ENCODE data around the gene ANKRD65. TPM values are rescaled to one million over a fixed set of nuclear protein-coding genes. Genes with fewer than 3 reads are reported as not detected.
"Not testable (repeated sequence)": the region's sequence is repeated elsewhere in the genome, so short reads cannot be mapped to it uniquely, and the experiment has no call there.

ANKRD65 gene
- polyA plus RNA-seq, 5 donors: 22.2 to 46.8 (median 35.6) TPM

DNA sequence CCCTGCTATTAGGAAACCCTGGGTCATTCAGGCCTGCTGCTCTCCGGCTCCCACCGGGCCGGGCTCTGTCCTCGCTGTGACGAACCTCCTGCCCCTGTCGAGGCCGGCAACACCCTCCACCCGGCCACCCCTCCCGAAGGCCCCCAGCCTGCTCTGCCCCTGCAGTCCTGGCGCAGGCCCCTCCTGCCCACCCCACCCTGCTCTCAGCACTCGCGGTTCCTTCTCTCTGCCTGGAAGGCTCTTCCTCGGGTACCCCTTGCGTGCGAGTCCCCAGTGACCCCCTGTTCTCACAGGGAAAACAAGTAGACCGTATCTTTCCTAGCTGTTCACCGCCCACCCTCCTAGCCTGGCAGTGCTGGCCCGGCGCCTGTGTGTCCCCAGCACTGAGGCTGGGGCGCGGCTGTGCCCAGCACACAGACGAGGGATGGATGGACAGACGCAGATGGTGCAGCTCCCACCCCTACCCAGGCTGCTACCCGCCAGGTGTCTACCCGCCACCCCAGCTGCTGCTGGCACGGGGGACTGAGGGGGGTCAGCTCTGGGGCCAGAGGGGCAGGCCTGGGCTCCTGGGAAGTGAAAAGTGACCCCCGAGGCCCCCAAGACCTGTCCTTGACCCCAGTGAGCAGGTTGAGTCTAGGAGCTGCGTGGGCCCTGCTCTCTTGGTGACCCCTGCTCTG, 11.3 kb upstream of the ANKRD65 start:
- DNase-seq: no peak

DNA sequence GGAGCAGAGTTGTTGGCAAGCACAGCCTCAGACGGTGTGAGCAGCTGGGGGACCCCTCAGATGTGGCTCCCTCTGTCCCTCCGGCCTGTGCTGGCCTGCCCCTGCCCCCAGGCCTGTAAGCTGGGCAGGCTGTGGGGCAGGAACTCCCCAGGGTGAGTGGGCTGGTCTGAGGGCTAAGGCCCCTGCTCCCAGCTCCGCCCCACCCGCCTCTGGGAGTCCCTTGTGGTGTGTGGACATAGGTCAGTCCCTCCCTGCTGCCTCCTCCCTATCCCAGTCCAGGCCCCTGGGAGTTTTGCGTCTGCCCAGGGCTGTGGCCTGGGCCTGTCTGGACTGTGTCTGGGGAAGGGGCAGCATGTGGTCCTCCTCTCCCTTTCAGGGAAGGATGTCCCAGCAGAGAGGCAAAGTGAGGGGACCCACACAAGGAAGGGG, 10.8 kb upstream of the ANKRD65 start:
- no peak for DNase-seq

- no peak for DNase-seq
Measured at GRCh38 chr1:1430992-1431844, 10.1 kb upstream of the ANKRD65 start.

GRCh38 chr1:1430114-1430982, 9.3 kb upstream of the ANKRD65 start:
- DNase-seq: peak; percentile 87

DNA sequence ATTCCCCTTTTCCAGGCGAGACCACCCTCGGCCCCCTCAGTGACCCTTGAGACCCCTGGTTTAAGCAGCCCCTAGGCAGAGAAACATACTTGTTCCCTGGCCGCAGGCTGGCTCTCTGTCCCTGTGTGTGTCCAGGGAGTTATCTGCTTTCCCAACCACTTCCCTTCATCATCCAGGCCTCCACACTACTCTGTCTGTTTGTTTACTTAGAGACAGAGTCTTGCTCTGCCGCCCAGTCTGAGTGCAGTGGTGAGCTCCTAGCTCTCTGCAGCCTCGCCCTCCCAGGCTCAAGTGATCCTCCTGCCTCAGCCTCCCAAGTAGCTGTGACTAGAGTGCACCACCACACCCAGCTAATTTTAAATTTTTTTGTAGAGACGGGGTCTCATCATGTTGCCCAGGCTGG, 8.6 kb upstream of the ANKRD65 start:
- DNase-seq: no peak

GRCh38 chr1:1428967-1429366, 7.9 kb upstream of the ANKRD65 start:
- DNase-seq: not testable (repeated sequence)

- DNase-seq: no peak
Measured at GRCh38 chr1:1428174-1428573, 7.1 kb upstream of the ANKRD65 start.

DNA sequence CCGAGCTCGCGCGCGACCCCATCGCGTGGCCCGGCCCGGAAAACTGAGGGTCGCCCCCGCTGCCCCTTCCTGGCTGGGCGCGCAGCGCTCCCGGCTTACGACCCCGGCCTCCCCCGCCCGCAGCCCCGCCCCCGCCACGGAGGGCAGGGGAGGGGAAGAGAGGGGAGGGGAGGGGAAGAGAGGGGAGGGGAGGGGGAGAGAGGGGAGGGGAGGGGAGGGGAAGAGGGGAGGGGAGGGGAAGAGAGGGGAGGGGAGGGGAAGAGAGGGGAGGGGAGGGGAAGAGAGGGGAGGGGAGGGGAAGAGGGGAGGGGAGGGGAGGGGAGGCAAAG, 6.7 kb upstream of the ANKRD65 start:
- DNase-seq: no peak

GRCh38 chr1:1427106-1427819, 6.2 kb upstream of the ANKRD65 start:
- no peak for DNase-seq

DNA sequence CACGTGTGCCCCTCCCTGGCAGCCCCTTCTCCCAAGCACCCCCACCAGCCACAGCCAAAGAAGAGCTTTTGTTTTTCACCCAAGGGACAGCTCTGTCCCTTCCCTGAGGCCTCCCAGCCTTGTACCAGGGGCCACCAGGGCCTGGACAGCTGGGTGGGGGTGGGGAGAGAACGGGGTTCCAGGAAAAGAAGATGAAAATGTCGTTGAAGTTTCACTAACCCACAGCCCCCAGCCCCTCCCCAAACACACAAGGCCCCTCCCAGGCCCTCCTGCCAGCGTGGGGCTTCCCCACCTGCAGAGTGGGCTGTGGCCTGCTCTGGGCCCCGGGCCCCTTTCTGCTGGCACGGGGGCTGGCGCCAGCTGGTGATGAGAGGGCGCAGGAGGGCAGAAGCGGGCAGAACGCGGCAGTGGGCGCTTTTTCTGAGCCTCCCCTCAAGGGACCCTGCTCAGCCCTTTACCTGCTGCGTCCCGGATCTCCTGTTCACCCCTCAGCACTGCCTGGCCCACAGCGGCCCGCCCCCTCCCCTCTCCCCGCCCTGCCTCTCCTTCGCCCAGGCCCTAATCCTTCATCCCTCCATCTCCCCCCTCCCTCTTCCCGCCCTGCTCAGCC, 5.5 kb upstream of the ANKRD65 start:
- no peak for DNase-seq

DNA sequence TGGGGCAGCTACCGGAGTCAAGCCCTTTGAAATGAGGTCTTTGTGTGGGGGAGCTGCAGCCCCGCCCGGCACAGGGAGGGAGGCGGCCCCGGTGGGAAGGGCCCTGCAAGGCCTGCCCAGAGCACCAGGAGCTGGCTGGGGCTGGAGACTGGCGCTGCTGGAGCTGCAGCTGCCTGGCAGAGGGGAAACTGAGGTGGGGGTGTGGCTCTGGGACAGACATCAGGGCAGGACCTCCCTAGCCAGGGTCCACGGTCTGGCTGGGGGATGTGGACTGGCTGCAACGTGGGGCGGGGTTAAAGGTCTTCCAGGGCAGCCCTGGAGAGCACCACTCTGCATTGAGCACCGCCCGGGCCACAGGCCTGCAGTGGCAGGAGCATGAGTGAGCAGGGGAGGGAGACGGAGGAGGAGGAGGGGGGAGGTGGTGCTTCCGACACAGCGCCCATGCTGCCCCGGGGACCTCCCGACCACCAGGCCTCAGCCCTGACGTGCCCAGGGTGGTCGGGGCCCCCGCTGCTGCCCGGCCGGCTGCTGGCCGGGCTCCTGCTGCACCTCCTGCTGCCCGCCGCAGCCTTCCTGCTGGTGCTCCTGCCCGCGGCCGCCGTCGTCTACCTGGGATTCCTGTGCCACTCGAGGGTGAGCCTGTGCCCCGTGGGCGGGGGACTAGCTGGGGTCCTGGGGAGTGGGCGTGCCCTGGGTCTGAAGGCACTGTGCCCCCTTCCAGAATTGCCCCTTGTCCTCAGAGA, 4.8 kb upstream of the ANKRD65 start:
- no peak for DNase-seq

DNA sequence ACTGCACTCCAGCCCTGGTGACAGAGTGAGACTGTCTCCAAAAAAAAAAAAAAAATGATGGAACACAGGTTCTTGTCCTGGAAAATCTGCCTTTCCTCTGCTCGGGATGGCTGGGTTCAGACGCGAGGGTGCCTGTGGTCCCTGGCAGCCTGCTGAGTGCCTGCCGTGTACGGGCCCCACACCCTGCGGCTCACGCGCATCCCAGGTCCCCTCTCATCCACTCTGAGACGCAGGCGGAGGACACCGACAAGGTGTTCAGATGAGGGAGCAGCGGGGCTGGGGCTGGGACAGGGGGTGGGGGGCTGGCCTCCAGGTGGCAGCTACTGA, 4.3 kb upstream of the ANKRD65 start:
- DNase-seq: no peak

DNA sequence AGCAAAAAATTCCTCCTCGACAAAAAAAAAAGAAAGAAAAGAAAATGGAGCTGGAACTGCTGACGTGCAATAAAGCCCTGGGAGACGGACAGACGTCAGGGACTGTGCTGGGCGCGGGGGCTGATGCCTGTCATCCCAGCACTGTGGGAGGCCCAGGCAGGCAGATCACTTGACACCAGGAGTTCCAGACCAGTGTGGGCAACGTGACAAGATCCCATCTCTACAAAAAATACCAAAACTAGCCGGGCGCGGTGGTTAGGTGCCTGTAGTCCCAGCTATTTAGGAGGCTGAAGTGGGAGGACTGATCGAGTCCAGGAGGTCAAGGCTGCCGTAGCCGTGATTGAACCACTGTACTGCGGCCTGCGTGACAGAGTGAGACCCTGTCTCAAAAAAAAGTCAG, 3.6 kb upstream of the ANKRD65 start:
- DNase-seq: no peak

DNA sequence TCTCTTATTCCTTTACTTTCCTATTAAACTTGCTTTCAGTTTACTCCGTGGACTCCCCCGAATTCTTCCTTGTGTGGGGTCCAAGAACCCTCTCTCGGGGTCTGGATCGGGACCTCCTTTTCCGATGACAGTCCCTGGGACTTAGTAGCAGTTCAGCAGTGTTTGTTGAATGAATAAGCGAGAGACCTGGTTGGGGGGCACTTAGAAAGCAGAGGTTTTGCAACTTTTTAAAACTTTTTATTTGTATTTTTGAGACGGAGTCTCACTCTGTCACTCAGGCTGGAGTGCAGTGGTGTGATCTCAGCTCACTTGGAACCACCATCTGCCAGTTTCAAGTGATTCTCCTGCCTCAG, 2.1 kb upstream of the ANKRD65 start:
- DNase-seq: no peak

DNA sequence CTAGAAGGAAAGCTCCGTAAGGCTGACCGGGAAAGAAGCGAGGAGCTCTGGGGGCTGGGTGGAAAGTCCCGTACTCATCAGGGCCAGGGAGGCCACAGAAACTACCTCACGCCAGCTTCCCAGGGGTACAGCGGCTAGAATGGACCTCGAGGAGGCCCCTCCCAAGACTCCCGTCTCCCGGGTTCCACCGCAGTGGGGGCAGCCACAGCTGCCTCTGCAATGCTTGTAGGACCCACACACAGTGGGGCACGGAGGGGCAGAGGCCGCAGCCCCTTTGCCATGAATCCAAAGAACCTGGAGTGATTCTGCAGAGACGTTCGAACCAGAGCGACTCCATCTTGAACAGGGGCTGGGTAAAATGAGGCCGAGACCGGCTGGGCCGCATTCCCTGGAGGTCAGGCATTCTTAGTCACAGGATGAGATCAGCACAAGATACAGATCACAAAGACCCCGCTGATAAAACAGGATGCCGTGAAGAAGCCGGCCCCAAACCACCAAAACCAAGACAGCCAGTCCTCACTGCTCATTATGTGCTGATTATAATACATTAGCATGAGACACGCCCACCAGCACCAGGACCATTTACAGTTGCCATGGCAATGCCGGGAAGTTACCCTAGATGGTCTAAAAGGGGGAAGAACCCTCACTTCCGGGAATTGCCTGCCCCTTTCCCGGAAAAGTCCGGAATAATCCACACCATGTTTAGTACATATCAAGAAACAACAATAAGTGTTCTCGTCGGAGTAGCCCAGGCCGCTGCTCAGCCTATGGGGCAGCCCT, 1.6 kb upstream of the ANKRD65 start:
- DNase-seq: no peak

GRCh38 chr1:1421907-1422464, 910 bp upstream of the ANKRD65 start:
- no peak for DNase-seq

GRCh38 chr1:1420654-1421141, 378 bp downstream of the ANKRD65 start:
- no peak for DNase-seq

DNA sequence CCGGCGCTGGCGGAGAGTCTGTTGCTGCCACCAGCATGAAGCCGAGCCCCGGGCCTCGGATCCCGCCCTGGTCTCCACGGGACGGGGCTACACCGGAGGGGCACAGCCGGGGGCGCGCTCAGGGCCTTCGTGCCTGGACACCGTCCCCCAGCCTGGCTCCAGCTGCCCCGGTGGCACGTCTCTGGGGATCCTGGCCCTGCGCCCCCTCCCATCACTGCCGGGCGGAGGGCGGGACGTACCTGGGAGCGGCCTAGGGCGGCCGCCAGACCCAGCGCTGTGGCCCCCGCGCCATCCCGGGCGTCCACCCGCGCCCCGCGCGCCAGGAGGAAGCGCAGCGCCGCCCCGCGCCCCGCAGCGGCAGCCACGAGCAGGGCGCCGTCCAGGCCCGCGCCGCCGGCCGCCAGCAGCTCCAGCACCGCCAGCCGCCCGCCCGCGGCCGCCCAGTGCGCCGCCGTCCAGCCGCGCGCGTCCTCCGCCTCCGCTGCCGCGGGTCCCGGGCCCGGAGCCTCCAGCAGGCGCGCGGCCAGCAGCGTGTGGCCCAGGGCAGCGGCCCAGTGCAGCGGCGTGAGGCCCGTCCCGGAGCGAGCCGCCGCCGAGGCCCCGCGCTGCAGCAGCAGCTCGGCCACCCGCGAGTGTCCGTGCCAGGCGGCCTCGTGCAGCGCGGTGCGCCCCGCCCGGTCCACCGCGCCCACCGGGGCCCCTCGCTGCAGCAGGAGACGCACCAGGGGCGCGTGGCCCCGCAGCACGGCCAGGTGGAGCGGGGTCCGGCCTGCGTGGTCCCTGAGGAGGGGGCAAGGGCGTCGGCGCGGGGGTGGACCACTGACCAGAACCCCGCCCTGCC, 1.0 kb downstream of the ANKRD65 start:
- no peak for DNase-seq

All from right lung (tissue), 5 donors.